Gastrocnemius medialis (tissue), 4 donors: ENCODE data around the gene OR51B4.

Source experiments
- CTCF ChIP-seq, 5 experiments: fragments of 450-650 bp in 3 of 5; fragments of 200-600 bp in 2 of 5; sonication (generic) in 2 of 5; IDR thresholded peaks in 4 of 5; conservative IDR thresholded peaks in 1 of 5; 1 replicate in 4 of 5; 2 replicates in 1 of 5; pipeline ENCODE4 v1.5.1; 2016 to 2019; ENCODE audit warnings: antibody characterized with exemption in 5 of 5, mild to moderate bottlenecking in 3 of 5, moderate library complexity in 3 of 5
- POLR2A ChIP-seq, 2 donors: fragments of 450-650 bp; IDR thresholded peaks; one replicate each; pipeline ENCODE4 v1.6.1; 2017; ENCODE audit warnings: antibody characterized with exemption in 2 of 2, mild to moderate bottlenecking in 2 of 2, moderate library complexity in 2 of 2

GRCh38 chr11:5252919-5253265, 48.9 kb downstream of the OR51B4 start:
- TF ChIP-seq POLR2A (IDR thresholded peaks at IDR 0.05) (no peak), CTCF (IDR thresholded peaks at IDR 0.05 in 4 of 5, conservative IDR thresholded peaks at IDR 0.05 in 1 of 5) (no peak)
